Hematopoietic multipotent progenitor cell treated with erythropoietin and hydrocortisone succinate and interleukin-3 and kit ligand, for 8 days (in vitro differentiated cells): ENCODE data around the gene RSPO1.
A peak's percentile ranks its signal among the peaks of the same experiment; 100 is the strongest.
"Not testable (repeated sequence)": the region's sequence is repeated elsewhere in the genome, so short reads cannot be mapped to it uniquely, and the experiment has no call there.

Experiments used
- DNase-seq: peaks from one replicate; pipeline ENCODE4 v3.0.0-alpha.2; 2015

Gene RSPO1, protein sequence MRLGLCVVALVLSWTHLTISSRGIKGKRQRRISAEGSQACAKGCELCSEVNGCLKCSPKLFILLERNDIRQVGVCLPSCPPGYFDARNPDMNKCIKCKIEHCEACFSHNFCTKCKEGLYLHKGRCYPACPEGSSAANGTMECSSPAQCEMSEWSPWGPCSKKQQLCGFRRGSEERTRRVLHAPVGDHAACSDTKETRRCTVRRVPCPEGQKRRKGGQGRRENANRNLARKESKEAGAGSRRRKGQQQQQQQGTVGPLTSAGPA

DNA sequence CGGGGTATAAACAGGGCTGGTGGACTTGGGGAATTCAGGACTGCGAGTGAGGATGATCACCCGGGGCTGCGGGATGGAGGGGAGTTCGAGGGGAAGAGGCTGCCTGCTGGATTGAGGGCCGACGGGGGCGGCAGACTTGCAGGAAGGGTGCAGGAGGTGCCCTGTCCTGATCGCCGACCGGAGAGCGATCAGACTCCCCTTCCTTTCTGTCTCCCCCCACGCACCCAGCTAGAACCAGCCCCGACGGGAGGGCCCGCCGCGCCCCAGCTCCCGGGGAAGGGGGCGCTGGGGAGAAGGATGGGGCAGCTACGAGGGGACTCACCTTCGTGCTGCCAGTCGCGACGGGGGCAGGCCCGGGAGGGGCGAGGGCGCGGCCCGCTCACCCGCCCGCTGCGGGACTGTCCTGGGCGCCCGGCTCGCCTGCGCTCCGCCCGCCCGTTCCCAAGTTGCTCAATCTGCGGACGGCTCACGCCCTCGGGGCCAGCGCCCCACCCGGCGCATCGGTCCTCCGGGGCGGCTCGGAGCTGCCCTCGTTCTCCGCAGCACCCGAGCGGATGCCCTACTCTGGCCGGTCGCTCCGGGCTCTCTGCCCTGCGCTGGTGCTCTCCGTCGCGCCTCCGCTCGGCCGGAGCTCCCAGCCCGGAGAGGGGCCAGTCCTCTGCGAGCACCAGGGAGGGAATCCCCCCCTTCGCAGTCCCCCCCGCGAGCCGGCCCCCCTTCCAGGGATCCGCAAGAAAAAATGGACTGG lies at the start of gene RSPO1:
RSPO1 (minus strand) TSS at position 649 of the 748 bp plus-strand sequence. CDS start 5,231 bp downstream, outside the sequence.
- DNase-seq = no peak

GRCh38 chr1:37684182-37684581 lies 49.5 kb upstream of the RSPO1 start:
- not testable (repeated sequence) for DNase-seq

- DNase-seq = peak; percentile 80
Measured at GRCh38 chr1:37682334-37682987, 47.8 kb upstream of the RSPO1 start.

DNA sequence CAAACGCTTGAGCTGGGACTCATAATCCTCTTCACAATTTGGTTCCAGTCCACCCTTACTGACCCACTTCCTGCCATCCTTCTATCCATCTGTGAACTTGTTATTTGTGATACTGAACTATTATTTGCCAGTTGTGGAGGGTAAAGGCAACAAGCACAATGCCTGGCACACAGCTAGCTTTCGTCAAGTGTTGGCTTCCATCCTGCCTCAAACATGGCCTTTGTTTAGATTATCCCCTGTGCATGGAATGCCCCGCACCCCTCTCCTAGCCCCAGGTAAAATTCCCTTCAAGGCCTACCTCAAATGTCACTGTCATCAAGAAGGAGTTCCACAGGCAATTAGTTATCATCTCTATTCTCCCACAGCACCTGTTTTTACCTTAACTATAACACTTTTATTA lies 46.2 kb upstream of the RSPO1 start:
- DNase-seq = no peak

GRCh38 chr1:37677808-37678207 lies 43.1 kb upstream of the RSPO1 start:
- no peak for DNase-seq

- no peak for DNase-seq
Measured at GRCh38 chr1:37677143-37677439, 42.4 kb upstream of the RSPO1 start.

- no peak for DNase-seq
Measured at GRCh38 chr1:37676281-37677142, 41.8 kb upstream of the RSPO1 start.

DNA sequence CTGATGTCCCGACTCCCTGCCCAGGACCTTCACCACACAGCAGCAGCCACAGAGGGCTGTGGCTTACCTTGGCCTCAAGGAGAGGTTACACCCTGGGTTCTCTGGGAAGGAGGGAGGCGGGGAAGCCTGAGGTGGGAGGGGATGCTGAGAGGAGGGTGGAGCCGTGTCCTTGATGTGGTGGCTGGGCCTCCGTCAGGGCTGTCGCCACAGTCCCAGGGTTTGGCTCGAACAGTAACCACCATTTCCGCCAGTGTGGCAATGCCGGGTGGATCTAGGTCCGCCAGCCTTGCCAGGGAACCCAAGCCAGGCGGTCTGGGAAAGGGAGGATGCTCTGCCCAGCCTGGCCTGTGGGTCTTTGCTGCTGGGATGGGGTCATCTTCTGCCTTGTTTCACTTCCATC lies 39.2 kb upstream of the RSPO1 start:
- DNase-seq = no peak

DNA sequence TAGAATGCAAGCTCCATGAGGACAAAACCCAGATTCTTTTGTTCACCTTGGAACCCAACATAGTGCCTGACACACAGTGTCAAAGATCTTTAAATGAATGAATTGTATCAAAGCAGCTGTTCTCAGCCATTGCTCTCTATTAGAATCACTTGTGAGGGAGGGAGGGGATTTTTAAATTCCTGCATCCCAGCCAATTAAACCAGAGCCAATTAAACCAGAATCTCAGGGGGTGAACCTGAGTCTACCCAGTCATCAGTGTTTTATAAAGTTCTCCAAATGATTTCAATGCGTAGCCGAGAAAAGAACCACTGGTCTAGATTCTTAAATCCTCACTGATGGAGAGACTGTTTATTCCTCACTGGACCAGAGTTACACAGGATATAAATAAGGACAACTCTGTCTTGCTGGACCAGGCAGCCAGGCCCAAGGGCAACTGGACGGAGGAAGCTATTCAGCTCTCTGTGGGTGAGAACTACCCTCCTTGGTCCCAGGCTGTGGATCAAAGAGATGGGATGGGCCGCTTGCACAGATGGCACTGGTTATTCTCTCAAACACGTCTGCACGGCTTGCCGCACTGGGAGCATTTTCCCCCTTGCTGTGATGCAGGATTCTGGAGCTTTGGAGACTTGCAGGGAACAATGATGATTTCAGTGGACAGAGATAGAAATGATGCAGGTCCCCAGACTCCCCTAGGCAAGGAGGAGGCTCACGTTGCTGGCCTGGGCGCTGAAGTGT lies 37.6 kb upstream of the RSPO1 start:
- no peak for DNase-seq

DNA sequence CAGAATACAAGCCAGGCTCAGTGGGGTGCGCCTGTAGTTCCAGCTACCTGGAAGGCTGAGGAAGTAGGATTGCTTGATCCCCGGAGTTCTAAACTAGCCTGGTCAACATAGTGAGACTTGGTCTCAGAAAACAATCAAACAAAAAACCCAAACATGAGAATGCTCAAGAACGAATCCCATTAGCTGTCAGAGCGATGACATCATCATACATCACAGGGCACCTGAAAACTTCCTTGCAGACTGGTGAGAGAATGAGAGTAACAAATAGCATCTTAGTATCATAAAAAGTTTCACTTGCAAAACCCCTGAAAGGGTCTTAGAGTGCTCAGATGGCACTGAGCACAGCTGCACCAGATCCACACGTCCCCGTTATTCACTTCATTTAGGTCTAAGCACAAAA lies 36.6 kb upstream of the RSPO1 start:
- no peak for DNase-seq

- no peak for DNase-seq
Measured at GRCh38 chr1:37670133-37670532, 35.4 kb upstream of the RSPO1 start.

GRCh38 chr1:37667023-37667671 lies 32.5 kb upstream of the RSPO1 start:
- DNase-seq = no peak

- DNase-seq = no peak
Measured at GRCh38 chr1:37666241-37666867, 31.7 kb upstream of the RSPO1 start.

GRCh38 chr1:37663426-37664000 lies 28.8 kb upstream of the RSPO1 start:
- DNase-seq = no peak

- no peak for DNase-seq
Measured at GRCh38 chr1:37662031-37662755, 27.5 kb upstream of the RSPO1 start.

DNA sequence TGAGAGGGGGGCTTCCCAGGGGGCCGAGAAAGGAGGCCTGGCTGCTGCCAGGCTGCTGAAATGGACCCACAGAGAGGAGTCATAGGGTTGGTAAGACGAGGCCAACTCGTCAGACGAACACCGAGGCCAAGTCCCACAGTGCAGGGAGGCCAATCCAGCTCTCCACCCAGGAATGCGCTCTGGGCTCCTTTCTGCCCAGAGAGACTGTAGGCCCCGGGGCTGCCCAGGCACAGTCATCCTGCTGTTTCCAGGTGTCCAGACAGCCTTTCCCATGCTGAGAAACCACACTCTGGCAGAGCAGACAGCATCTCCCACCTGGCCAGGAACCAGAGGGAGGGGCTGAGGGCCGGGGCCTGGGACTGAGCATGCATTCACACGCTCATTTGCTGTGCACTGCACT lies 26.7 kb upstream of the RSPO1 start:
- DNase-seq = no peak

DNA sequence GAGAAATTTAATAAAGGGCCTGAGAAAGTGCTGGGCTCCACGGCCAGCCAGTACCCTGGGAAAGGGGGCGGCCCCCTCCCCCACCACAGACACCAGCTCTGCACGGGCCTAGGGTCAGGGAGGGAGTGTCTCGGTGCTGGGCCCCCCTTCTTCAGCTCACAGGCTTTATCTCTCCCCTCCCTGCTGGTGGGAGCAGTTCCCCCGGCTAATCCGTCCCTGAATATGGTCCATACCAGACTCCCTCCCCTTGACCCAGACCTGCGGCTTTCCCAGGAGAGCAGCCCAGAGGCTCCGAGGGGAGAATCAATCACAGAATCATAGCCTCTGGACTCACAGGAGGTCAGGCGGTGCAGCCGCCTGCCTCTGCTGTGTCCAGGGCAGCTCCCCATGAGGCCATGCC lies 26.0 kb upstream of the RSPO1 start:
- no peak for DNase-seq

DNA sequence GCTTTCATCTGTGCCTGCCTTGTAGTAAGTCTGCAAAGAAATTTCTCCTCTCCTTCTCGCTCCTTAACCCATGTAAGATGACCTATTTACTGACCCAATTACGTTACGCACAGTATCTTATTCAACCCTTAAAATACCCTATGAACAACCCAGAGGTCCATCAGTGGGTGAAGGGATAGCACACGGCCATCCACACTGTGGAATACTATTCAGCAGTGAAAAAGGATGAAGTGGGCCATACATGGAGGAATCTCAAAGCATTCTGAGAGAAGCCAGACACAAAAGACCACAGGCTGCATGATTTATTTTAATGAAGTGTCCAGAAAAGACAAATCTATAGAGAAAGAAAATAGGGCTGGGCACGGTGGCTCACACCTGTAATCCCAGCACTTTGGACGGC lies 23.8 kb upstream of the RSPO1 start:
- DNase-seq = no peak

DNA sequence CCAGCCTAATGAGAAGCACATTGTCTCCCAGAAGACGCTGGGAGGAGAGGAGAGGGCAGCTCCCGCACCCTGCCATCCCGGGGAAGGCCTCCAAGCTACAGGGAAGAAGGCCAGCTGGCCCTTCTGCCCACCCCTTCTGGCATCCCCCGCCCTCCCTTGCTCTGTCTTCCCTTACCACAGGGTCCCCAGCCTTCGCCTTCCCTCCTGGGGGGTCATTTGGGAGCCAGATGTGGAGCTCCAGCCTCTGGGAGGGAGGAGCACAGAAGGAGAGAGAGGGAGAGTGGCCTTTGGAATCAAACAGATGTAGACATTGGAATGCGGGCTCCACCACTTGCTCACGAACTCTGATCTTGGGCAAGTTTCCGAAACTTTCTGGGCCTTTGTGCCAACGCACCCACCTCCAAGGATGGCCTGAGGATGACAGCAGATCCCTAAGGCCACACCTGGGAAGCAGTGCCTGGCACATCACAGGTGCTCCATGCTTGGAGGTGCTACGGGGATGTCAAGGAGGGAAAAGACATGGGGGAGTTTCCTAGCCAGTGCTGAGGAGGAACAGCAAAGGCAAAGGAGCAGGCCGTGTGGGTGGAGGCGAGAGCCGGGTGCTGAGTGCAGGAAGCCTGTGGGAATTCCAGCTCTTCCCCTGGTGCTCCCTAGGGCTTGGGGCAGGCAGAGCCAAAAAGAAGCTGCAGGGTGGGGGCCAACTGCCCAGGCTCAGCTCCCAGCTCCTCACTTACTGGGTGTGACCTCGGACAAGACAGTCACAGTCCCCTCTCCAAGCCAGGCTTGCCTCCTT lies 23.1 kb upstream of the RSPO1 start:
- no peak for DNase-seq

- no peak for DNase-seq
Measured at GRCh38 chr1:37656881-37657280, 22.2 kb upstream of the RSPO1 start.
